Stimulated activated CD4-positive, alpha-beta T cell treated with anti-CD3 and anti-CD28 coated beads, Interleukin-2, amount 100 ng/mL, for 48 hours (primary cell): ENCODE data around the gene TBX15.
"Not testable (repeated sequence)": the region's sequence is repeated elsewhere in the genome, so short reads cannot be mapped to it uniquely, and the experiment has no call there.

Source experiments
- DNase-seq, 2 donors: peaks; one replicate each; pipeline ENCODE4 v3.0.0-alpha.2; 2020

The TBX15 gene

GRCh38 chr1:118958140-118958539 lies 30.0 kb downstream of the TBX15 start:
- DNase-seq: no peak

- DNase-seq: not testable (repeated sequence)
Observed at GRCh38 chr1:118957579-118957978, 30.6 kb downstream of the TBX15 start.

GRCh38 chr1:118954301-118954905 lies 33.7 kb downstream of the TBX15 start:
- no peak for DNase-seq

- no peak for DNase-seq
Observed at GRCh38 chr1:118951270-118951936, 36.7 kb downstream of the TBX15 start.

- no peak for DNase-seq
Observed at GRCh38 chr1:118949315-118949714, 38.8 kb downstream of the TBX15 start.

GRCh38 chr1:118948846-118949245 lies 39.3 kb downstream of the TBX15 start:
- DNase-seq: no peak

- no peak for DNase-seq
Observed at GRCh38 chr1:118948351-118948750, 39.8 kb downstream of the TBX15 start.

- no peak for DNase-seq
Observed at GRCh38 chr1:118947790-118948189, 40.4 kb downstream of the TBX15 start.

- no peak for DNase-seq
Observed at GRCh38 chr1:118947003-118947765, 41.0 kb downstream of the TBX15 start.

GRCh38 chr1:118945489-118945888 lies 42.7 kb downstream of the TBX15 start:
- DNase-seq: no peak

GRCh38 chr1:118944546-118944945 lies 43.6 kb downstream of the TBX15 start:
- DNase-seq: no peak

- DNase-seq: no peak
Observed at GRCh38 chr1:118944133-118944532, 44.0 kb downstream of the TBX15 start.

- DNase-seq: no peak
Observed at GRCh38 chr1:118940957-118941356, 47.2 kb downstream of the TBX15 start.

GRCh38 chr1:118937413-118938072 lies 50.6 kb downstream of the TBX15 start:
- no peak for DNase-seq

GRCh38 chr1:118934706-118935105 lies 53.4 kb downstream of the TBX15 start:
- DNase-seq: no peak

- DNase-seq: no peak
Observed at GRCh38 chr1:118933051-118933781, 54.9 kb downstream of the TBX15 start.

- no peak for DNase-seq
Observed at GRCh38 chr1:118931876-118932275, 56.3 kb downstream of the TBX15 start.

- DNase-seq: no peak
Observed at GRCh38 chr1:118928739-118929554, 59.2 kb downstream of the TBX15 start.

- no peak for DNase-seq
Observed at GRCh38 chr1:118927427-118928187, 60.5 kb downstream of the TBX15 start.

GRCh38 chr1:118926261-118926660 lies 61.9 kb downstream of the TBX15 start:
- no peak for DNase-seq

GRCh38 chr1:118925651-118926050 lies 62.5 kb downstream of the TBX15 start:
- no peak for DNase-seq
